Ishikawa (cell line): ENCODE results near the gene LRGUK.

Experiments
- CEBPB ChIP-seq: IDR thresholded peaks from 2 replicates; pipeline ENCODE4 v1.6.1; 2012
- CREB1 ChIP-seq: IDR thresholded peaks from 2 replicates; pipeline ENCODE4 v1.6.1; 2012; ENCODE audit warnings: low read depth
- EGR1 ChIP-seq: IDR thresholded peaks from 2 replicates; pipeline ENCODE4 v1.6.1; 2012
- EP300 ChIP-seq: IDR thresholded peaks from 2 replicates; pipeline ENCODE4 v1.6.1; 2012; ENCODE audit warnings: borderline replicate concordance
- FOXM1 ChIP-seq: IDR thresholded peaks from 2 replicates; pipeline ENCODE4 v1.6.1; 2012; ENCODE audit warnings: low read depth, borderline replicate concordance
- MAX ChIP-seq: IDR thresholded peaks from 2 replicates; pipeline ENCODE4 v1.6.1; 2012
- NFIC ChIP-seq: IDR thresholded peaks from 2 replicates; pipeline ENCODE4 v1.6.1; 2012
- RAD21 ChIP-seq: IDR thresholded peaks from 2 replicates; pipeline ENCODE4 v1.6.1; 2012; ENCODE audit warnings: low read depth
- REST ChIP-seq: IDR thresholded peaks from 2 replicates; pipeline ENCODE4 v1.6.1; 2012; ENCODE audit warnings: low read depth, mild to moderate bottlenecking
- TAF1 ChIP-seq: IDR thresholded peaks from 2 replicates; pipeline ENCODE4 v1.6.1; 2012; ENCODE audit warnings: low read depth, mild to moderate bottlenecking
- TCF12 ChIP-seq: IDR thresholded peaks from 2 replicates; pipeline ENCODE4 v1.6.1; 2012; ENCODE audit warnings: low read depth
- TEAD4 ChIP-seq: IDR thresholded peaks from 2 replicates; pipeline ENCODE4 v1.6.1; 2012
- USF1 ChIP-seq: IDR thresholded peaks from 2 replicates; pipeline ENCODE4 v1.6.1; 2012
- YY1 ChIP-seq: IDR thresholded peaks from 2 replicates; pipeline ENCODE4 v1.6.1; 2012; ENCODE audit warnings: low read depth
- ZBTB7A ChIP-seq: IDR thresholded peaks from 2 replicates; pipeline ENCODE4 v1.6.1; 2012; ENCODE audit warnings: low read depth

The LRGUK gene

GRCh38 chr7:134186027-134186426 is 58.9 kb downstream of the LRGUK start:
- TF ChIP-seq RAD21 (no peak), CREB1 (no peak), USF1 (no peak), NFIC (no peak), REST (no peak), FOXM1 (no peak)

- TF ChIP-seq MAX (no peak), NFIC (no peak), YY1 (no peak), USF1 (no peak), EP300 (no peak), TAF1 (no peak), EGR1 (no peak), FOXM1 (no peak), CEBPB (no peak), TEAD4 (no peak), RAD21 (no peak)
These were observed 59.7 kb downstream of the LRGUK start for GRCh38 chr7:134186801-134187200.

GRCh38 chr7:134187893-134188292 is 60.8 kb downstream of the LRGUK start:
- no peak for TF ChIP-seq FOXM1
- TF ChIP-seq EGR1: no peak
- TF ChIP-seq REST: no peak
- no peak for TF ChIP-seq TCF12
- no peak for TF ChIP-seq CREB1
- TF ChIP-seq USF1: no peak
- no peak for TF ChIP-seq NFIC
- no peak for TF ChIP-seq ZBTB7A
- no peak for TF ChIP-seq MAX
- TF ChIP-seq CEBPB: no peak
- TF ChIP-seq RAD21: no peak
- TF ChIP-seq YY1: no peak
- no peak for TF ChIP-seq TEAD4
- no peak for TF ChIP-seq EP300
- no peak for TF ChIP-seq TAF1

GRCh38 chr7:134188311-134188710 is 61.2 kb downstream of the LRGUK start:
- TF ChIP-seq TEAD4: no peak
- no peak for TF ChIP-seq RAD21
- no peak for TF ChIP-seq EGR1
- TF ChIP-seq TCF12: no peak
- TF ChIP-seq EP300: no peak
- no peak for TF ChIP-seq REST

- no peak for TF ChIP-seq MAX
- no peak for TF ChIP-seq TEAD4
- TF ChIP-seq FOXM1: no peak
- no peak for TF ChIP-seq REST
- TF ChIP-seq TCF12: no peak
- TF ChIP-seq CREB1: no peak
These were observed 62.4 kb downstream of the LRGUK start for GRCh38 chr7:134189559-134189958.
